Stomach (tissue), 9 donors: ENCODE results near the gene SPECC1. TPM values are rescaled to one million over a fixed set of nuclear protein-coding genes. Genes with fewer than 3 reads are reported as not detected.

Experiments used
- DNase-seq, 2 donors: peaks; one replicate each; pipeline versions ENCODE4 v3.0.0 to v3.0.0-alpha.2; 2013 to 2019
- H3K27ac ChIP-seq, 5 donors: fragments of 200-600 bp in 4 of 5; sonication (generic) in 4 of 5; one replicate each; pipeline ENCODE4 v1.5.1; 2013 to 2019; ENCODE audit warnings: mild to moderate bottlenecking in 1 of 5, moderate library complexity in 1 of 5
- H3K27me3 ChIP-seq, 3 donors: fragments of 200-600 bp; sonication (generic); one replicate each; pipeline ENCODE4 v1.5.1; 2017 to 2019; ENCODE audit warnings: mixed run types in 1 of 3
- H3K36me3 ChIP-seq, 4 donors: fragments of 200-600 bp; sonication (generic); 1 replicate in 3 of 4; 2 replicates in 1 of 4; pipeline ENCODE4 v1.5.1; 2016 to 2019
- H3K4me1 ChIP-seq, 4 donors: fragments of 200-600 bp; sonication (generic); one replicate each; pipeline ENCODE4 v1.5.1; 2016 to 2019
- H3K4me3 ChIP-seq, 4 donors: fragments of 200-600 bp; sonication (generic) in 3 of 4; one replicate each; pipeline ENCODE4 v1.5.1; 2016 to 2019; ENCODE audit warnings: mild to moderate bottlenecking in 1 of 4
- H3K9me3 ChIP-seq, 4 donors: fragments of 200-600 bp; sonication (generic); one replicate each; pipeline ENCODE4 v1.5.1; 2016 to 2019
- EP300 ChIP-seq: sonication (generic); formaldehyde crosslinking; IDR thresholded peaks from one replicate; pipeline ENCODE4 v1.6.1; 2017; ENCODE audit warnings: antibody characterized with exemption
- POLR2A ChIP-seq, 4 donors: fragments of 450-650 bp; IDR thresholded peaks; one replicate each; pipeline ENCODE4 v1.6.1; 2016; ENCODE audit warnings: antibody characterized with exemption in 4 of 4, control low read depth in 2 of 4, mild to moderate bottlenecking in 1 of 4, moderate library complexity in 1 of 4
- POLR2AphosphoS5 ChIP-seq, 3 donors: sonication (generic); formaldehyde crosslinking; IDR thresholded peaks; one replicate each; pipeline ENCODE4 v1.6.1; 2016; ENCODE audit warnings: antibody characterized with exemption in 3 of 3
- WGBS, 5 donors: extraction: QIAGEN DNeasy Blood & Tissue Kit in 3 of 5; methylation state at CpG; one replicate each; pipeline versions ENCODE4 v1.1.5 to v1.1.7; 2013 to 2018; 5-methylcytosine and 5-hydroxymethylcytosine counted together
- intact Hi-C: fragments of 100-400 bp; cut with DNase I; formaldehyde crosslinking; loops from one replicate; pipeline ENCODE4 v1.15.1; 2023; ENCODE audit warnings: low total_unique reads
- polyA plus RNA-seq, 3 donors: library from polyadenylated mRNA; stranded (reverse); fragments of 200-250 nt; gene quantifications; one replicate each; pipeline ENCODE4 v1.2.3, GENCODE V29; 2013
- total RNA-seq, 5 donors: library from RNA; depleted of rRNA; stranded (reverse); fragments of >200 nt; gene quantifications; one replicate each; pipeline versions ENCODE4 v1.1.0 to v1.2.3, GENCODE V29; 2014 to 2016
- TF ChIP-seq, protein P1 (sequence below), 7 experiments: fragments of 450-650 bp in 4 of 7; fragments of 200-600 bp in 3 of 7; sonication (generic) in 3 of 7; IDR thresholded peaks; one replicate each; pipeline ENCODE4 v1.5.1; 2016 to 2019; ENCODE audit warnings: antibody characterized with exemption in 7 of 7, control low read depth in 2 of 7, mild to moderate bottlenecking in 1 of 7
- donor health status: healthy with polysubstance abuse.
- donor health status: Bipolar disorder and iron deficiency.
- donor health status: healthy.

SPECC1 gene
- total and polyA plus RNA-seq, 8 donors: 12.8 to 161 (median 34.5) TPM

DNA sequence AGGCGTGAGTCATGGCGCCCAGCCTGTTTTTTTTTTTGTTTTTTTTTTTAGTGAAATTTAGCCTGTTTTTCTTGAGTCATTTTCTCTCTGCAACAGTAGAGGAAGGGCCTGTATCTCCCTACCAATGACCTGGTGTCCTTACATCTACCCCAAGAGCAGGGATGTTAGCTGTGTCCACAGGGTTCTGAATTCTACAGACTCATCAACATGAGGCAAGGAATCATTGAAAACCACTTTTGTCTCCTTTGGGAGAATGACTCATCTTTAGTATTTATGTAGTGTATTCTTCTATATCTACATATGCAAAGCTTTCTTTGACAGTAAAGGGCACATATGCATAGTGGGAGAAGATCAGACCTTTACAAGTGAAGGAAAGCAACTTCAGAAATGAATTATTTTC is 105.3 kb downstream of the SPECC1 start:
- Histone ChIP-seq H3K4me3 (no peak overlapping the region), H3K27me3 (no peaks in the 10 kb centered on the region), H3K4me1 (peaks cover 0 to 8% (median 0%) of the 10 kb centered on the region in 4 donors), H3K9me3 (no peaks in the 10 kb centered on the region), H3K36me3 (peaks cover 0 to 9% (median 3%) of the 10 kb centered on the region in 4 donors), H3K27ac (no peak overlapping the region)
- TF ChIP-seq EP300 (no peak), POLR2A (IDR thresholded peaks at IDR 0.05) (no peak), POLR2AphosphoS5 (IDR thresholded peaks at IDR 0.05) (no peak)
- TF ChIP-seq, protein P1, sequence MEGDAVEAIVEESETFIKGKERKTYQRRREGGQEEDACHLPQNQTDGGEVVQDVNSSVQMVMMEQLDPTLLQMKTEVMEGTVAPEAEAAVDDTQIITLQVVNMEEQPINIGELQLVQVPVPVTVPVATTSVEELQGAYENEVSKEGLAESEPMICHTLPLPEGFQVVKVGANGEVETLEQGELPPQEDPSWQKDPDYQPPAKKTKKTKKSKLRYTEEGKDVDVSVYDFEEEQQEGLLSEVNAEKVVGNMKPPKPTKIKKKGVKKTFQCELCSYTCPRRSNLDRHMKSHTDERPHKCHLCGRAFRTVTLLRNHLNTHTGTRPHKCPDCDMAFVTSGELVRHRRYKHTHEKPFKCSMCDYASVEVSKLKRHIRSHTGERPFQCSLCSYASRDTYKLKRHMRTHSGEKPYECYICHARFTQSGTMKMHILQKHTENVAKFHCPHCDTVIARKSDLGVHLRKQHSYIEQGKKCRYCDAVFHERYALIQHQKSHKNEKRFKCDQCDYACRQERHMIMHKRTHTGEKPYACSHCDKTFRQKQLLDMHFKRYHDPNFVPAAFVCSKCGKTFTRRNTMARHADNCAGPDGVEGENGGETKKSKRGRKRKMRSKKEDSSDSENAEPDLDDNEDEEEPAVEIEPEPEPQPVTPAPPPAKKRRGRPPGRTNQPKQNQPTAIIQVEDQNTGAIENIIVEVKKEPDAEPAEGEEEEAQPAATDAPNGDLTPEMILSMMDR (IDR thresholded peaks at IDR 0.05): no peak
- WGBS, 5 donors: 75 to 93% (median 89%) methylated on average over 2 of the region's 2 CpGs
- no peak for DNase-seq
- intact Hi-C loops: no loop called here

DNA sequence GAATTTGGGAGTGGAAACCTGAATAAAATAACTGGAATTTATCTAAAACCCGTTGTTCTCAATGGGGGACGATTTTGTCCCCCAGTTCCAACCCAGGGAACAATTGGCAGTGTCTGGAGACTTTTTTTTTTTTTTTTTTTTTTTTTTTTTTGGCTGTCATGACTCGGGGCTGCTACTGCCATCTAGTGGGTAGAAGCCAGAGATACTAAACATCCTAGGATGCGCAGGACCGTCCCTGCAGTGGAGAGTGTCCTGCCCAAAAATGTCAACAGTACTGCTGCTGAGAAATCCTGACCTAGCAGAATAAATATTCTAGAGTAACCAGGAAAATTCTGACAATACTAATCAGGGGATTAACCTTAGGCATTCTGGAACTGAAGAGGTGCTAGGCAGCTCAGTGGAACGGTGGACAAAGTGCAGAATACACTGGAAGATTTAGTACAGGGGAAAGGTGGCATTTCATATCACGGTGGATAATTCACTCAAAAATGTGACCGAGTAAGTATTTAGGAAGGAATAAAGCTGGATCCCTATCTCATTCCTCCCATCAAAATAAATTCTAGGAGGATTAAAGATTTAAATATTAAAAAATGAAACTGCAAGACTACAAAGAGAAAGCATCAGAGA is 107.6 kb downstream of the SPECC1 start:
- no peaks in the 10 kb centered on the region for H3K36me3 ChIP-seq
- no peaks in the 10 kb centered on the region for H3K9me3 ChIP-seq
- no peaks in the 10 kb centered on the region for H3K27me3 ChIP-seq
- intact Hi-C loops: loop anchor here (5.0 kb wide), 1 partner anchor 124 kb away; no protein-coding TSS in a partner anchor
- H3K4me1 ChIP-seq: peaks cover 0 to 12% (median 1%) of the 10 kb centered on the region in 4 donors
- no peak for TF ChIP-seq EP300
- TF ChIP-seq, protein P1 (IDR thresholded peaks at IDR 0.05): peak in 5 of 7 experiments; percentile 21 to 66 (median 51)
- 12 to 18% (median 18%) methylated on average over 8 of the region's 8 CpGs for WGBS, 5 donors
- no peak overlapping the region for H3K27ac ChIP-seq
- DNase-seq: peak; percentile 39 to 82
- no peak overlapping the region for H3K4me3 ChIP-seq

DNA sequence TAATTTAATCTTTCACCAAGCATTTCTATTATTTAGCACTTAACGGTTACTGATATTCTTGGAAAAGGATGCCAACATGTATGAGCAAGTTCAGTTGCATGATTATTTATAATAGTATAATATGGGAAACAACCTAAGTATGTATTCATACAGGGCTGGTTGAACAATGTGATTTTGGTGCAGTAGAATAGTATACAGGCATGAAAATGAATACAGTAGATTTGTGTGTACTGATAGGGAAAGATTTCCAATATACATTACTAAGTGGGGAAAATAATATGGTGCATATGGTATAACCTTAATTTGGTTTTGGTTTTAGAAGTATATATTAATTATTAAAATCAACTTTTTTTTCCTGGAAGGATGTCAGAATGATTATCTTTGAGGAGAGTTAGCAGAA is 109.1 kb downstream of the SPECC1 start:
- TF ChIP-seq, protein P1 (IDR thresholded peaks at IDR 0.05): no peak
- TF ChIP-seq EP300 (no peak), POLR2AphosphoS5 (IDR thresholded peaks at IDR 0.05) (no peak), POLR2A (IDR thresholded peaks at IDR 0.05) (no peak)
- intact Hi-C loops: loop anchor here (5.0 kb wide), 1 partner anchor 126 kb away; no protein-coding TSS in a partner anchor
- no peak for DNase-seq
- H3K27ac ChIP-seq: no peak overlapping the region
- no peaks in the 10 kb centered on the region for H3K27me3 ChIP-seq
- no peak overlapping the region for H3K4me3 ChIP-seq
- peaks cover 0 to 16% (median 7%) of the 10 kb centered on the region in 4 donors for H3K4me1 ChIP-seq
- 89 to 95% (median 95%) methylated on average over 1 of the region's 1 CpG for WGBS, 5 donors
- H3K9me3 ChIP-seq: no peaks in the 10 kb centered on the region
- no peaks in the 10 kb centered on the region for H3K36me3 ChIP-seq

DNA sequence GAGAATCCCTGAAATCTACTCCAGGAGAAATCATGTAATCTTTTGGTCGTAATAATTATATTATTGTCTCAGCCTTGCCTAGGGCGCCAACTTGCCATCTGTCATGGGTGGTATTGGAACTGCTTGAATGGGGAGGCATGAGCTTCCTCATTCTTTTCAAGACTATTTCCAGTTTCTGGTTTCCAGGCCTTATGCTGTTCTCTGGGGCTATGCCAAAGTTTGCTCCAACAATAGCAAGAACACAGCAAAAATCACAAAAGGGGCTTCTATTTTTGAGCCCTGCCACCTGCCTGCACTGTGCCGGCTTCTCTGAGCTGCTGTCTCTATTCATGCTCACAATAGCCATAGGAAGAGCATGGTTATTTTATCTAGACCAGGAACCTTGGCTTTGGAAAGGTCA is 111.7 kb downstream of the SPECC1 start:
- no peak for TF ChIP-seq EP300
- TF ChIP-seq, protein P1 (IDR thresholded peaks at IDR 0.05): no peak
- TF ChIP-seq POLR2A (IDR thresholded peaks at IDR 0.05): no peak
- TF ChIP-seq POLR2AphosphoS5 (IDR thresholded peaks at IDR 0.05): no peak
- Histone ChIP-seq H3K4me1 (peaks cover 0 to 16% (median 7%) of the 10 kb centered on the region in 4 donors), H3K4me3 (no peak overlapping the region), H3K36me3 (no peaks in the 10 kb centered on the region), H3K27me3 (no peaks in the 10 kb centered on the region), H3K27ac (no peak overlapping the region), H3K9me3 (no peaks in the 10 kb centered on the region)
- DNase-seq: peak in 1 of 2 donors; percentile 41
- intact Hi-C loops: loop anchor here (5.0 kb wide), 2 partner anchors 119 to 196 kb away; no protein-coding TSS in a partner anchor
- 56 to 61% (median 60%) methylated on average over 3 of the region's 3 CpGs for whole genome bisulfite sequencing, 5 donors
